Lung (tissue), 12 donors: ENCODE data around the gene PRKCA. TPM values are rescaled to one million over a fixed set of nuclear protein-coding genes. Genes with fewer than 3 reads are reported as not detected.
A peak's percentile ranks its signal among the peaks of the same experiment; 100 is the strongest.

ENCODE experiments used
- ATAC-seq: fragments of 200-7000 bp; cut with Tn5 transposase; one replicate; pipeline ENCODE4 v1.9.1; 2020; ENCODE audit warnings: moderate number of reproducible peaks; ENCODE audit not compliant: insufficient read depth, low FRiP score
- DNase-seq, 3 donors: peaks; one replicate each; pipeline ENCODE4 v3.0.0-alpha.2; 2013 to 2017
- H3K27ac ChIP-seq, 2 donors: one replicate each; pipeline ENCODE4 v1.5.1; 2013; ENCODE audit warnings: mild to moderate bottlenecking in 2 of 2, moderate library complexity in 2 of 2, control low read depth in 1 of 2, inconsistent platforms in 1 of 2, low read depth in 1 of 2, low read length in 1 of 2
- H3K27me3 ChIP-seq, 3 donors: one replicate each; pipeline ENCODE4 v1.5.1; 2013; ENCODE audit warnings: low read length in 2 of 3; ENCODE audit not compliant: control insufficient read depth in 3 of 3, insufficient read depth in 3 of 3
- H3K36me3 ChIP-seq, 4 donors: one replicate each; pipeline ENCODE4 v1.5.1; 2013; ENCODE audit warnings: low read length in 4 of 4, mild to moderate bottlenecking in 1 of 4, moderate library complexity in 1 of 4; ENCODE audit not compliant: control insufficient read depth in 4 of 4, insufficient read depth in 4 of 4
- H3K4me1 ChIP-seq, 5 donors: one replicate each; pipeline ENCODE4 v1.5.1; 2013; ENCODE audit warnings: low read length in 5 of 5, mild to moderate bottlenecking in 2 of 5, moderate library complexity in 1 of 5; ENCODE audit not compliant: control insufficient read depth in 5 of 5, insufficient read depth in 5 of 5
- H3K4me3 ChIP-seq: one replicate; pipeline ENCODE4 v1.5.1; 2013; ENCODE audit warnings: mild to moderate bottlenecking, control low read depth, moderate library complexity
- H3K9ac ChIP-seq, 2 donors: one replicate each; pipeline ENCODE4 v1.5.1; 2013; ENCODE audit warnings: low read length in 2 of 2, control low read depth in 1 of 2; ENCODE audit not compliant: insufficient read depth in 1 of 2
- H3K9me3 ChIP-seq, 4 donors: one replicate each; pipeline ENCODE4 v1.5.1; 2013; ENCODE audit warnings: low read length in 3 of 4, mild to moderate bottlenecking in 1 of 4, moderate library complexity in 1 of 4; ENCODE audit not compliant: control insufficient read depth in 4 of 4, insufficient read depth in 3 of 4
- WGBS, 2 donors: extraction: QIAGEN DNeasy Blood & Tissue Kit; methylation state at CpG; one replicate each; pipeline ENCODE4 v1.1.7; 2013; 5-methylcytosine and 5-hydroxymethylcytosine counted together
- polyA plus RNA-seq, 2 donors: library from polyadenylated mRNA; stranded (reverse); fragments of 200-250 nt; gene quantifications; one replicate each; pipeline ENCODE4 v1.2.1, GENCODE V29; 2013
- total RNA-seq, 2 donors: library from RNA; depleted of rRNA in 1 of 2; stranded (reverse); fragments of >200 nt in 1 of 2; gene quantifications; one replicate each; pipeline ENCODE4 v1.2.1, GENCODE V29; 2014 to 2021
- TF ChIP-seq, protein P1 (sequence below): IDR thresholded peaks from 2 replicates; pipeline ENCODE4 v1.5.1; 2012; ENCODE audit warnings: mild to moderate bottlenecking; ENCODE audit errors: control extremely low read depth, extremely low read depth
- donor health status: control.
- donor health status: control.
- donor health status: Bipolar disorder and iron deficiency.
- donor health status: healthy.
- donor health status: DM: yes; HTN: yes; CAD: no.

The PRKCA gene
- total and polyA plus RNA-seq, 4 donors, result 3.4 to 34.8 (median 13.8) TPM

DNA sequence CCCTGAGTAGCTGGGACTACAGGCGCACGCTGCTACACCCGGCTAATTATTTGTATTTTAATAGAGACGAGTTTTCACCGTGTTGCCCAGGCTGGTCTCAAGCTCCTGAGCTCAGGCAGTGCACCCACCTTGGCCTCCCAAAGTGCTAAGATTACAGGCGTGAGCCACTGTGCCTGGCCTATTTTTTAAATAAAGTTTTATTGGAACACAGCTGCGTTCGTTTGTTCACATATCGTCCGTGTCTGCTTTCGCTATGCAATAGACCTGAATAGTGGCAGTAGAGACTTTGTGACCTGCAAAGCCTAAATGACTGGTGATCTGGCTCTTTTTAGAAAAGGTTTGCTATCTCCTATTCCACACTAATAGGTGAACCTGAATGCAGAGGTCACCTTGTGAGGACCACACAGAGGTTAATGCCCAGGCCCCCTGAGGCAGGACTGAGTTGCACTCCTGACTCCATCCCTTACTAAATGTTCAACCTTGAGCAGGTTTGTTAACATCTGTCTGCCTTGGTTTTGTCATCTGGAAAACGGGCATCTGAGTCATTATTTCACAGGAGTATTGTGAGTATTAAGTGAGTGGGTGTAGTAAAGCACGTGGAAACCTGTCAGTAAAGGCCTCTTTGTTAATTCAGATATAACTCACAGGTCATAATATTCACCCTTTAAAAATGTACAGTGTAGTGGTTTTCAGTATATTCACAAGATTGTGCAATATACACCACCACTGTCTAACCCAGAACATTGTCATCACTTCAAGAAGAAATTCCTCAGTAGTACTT lies 375.0 kb downstream of the PRKCA start:
- peaks cover 0 to 4% (median under 1%) of the 10 kb centered on the region in 4 donors for H3K9me3 ChIP-seq
- H3K36me3 ChIP-seq, result no peaks in the 10 kb centered on the region
- no peak overlapping the region for H3K9ac ChIP-seq
- ATAC-seq (no peak), DNase-seq (no peak)
- no peaks in the 10 kb centered on the region for H3K27me3 ChIP-seq
- WGBS, 2 donors, result 93% methylated on average over 13 of the region's 13 CpGs
- H3K4me3 ChIP-seq, result no peak overlapping the region
- TF ChIP-seq, protein P1, sequence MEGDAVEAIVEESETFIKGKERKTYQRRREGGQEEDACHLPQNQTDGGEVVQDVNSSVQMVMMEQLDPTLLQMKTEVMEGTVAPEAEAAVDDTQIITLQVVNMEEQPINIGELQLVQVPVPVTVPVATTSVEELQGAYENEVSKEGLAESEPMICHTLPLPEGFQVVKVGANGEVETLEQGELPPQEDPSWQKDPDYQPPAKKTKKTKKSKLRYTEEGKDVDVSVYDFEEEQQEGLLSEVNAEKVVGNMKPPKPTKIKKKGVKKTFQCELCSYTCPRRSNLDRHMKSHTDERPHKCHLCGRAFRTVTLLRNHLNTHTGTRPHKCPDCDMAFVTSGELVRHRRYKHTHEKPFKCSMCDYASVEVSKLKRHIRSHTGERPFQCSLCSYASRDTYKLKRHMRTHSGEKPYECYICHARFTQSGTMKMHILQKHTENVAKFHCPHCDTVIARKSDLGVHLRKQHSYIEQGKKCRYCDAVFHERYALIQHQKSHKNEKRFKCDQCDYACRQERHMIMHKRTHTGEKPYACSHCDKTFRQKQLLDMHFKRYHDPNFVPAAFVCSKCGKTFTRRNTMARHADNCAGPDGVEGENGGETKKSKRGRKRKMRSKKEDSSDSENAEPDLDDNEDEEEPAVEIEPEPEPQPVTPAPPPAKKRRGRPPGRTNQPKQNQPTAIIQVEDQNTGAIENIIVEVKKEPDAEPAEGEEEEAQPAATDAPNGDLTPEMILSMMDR, result no peak
- H3K4me1 ChIP-seq, result peaks cover 0 to 8% (median 5%) of the 10 kb centered on the region in 5 donors
- peak overlapping the region in 1 of 2 donors; percentile 63 for H3K27ac ChIP-seq

DNA sequence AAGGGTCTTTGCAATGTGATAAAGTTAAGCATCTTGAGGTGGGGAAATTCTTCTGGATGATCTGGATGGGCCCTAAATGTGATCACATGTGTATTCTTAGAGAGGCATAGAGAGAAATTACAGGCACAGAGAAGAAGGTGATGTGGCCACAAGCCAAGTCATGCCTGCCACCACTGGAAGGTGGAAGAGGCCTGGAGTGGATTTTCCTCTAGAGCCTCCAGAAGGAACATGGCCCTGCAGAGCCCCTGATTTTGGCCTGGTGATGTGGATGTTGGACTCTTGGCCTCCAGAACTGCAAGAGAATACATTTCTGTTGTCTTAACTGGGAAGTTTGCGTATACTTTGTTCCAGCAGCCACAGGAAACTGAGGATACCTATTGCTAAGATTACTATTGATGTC lies 375.6 kb downstream of the PRKCA start:
- H3K9ac ChIP-seq, result no peak overlapping the region
- 92 to 98% methylated on average over 1 of the region's 1 CpG for WGBS, 2 donors
- no peaks in the 10 kb centered on the region for H3K27me3 ChIP-seq
- H3K36me3 ChIP-seq, result no peaks in the 10 kb centered on the region
- H3K9me3 ChIP-seq, result peaks cover 0 to 4% (median under 1%) of the 10 kb centered on the region in 4 donors
- H3K27ac ChIP-seq, result no peak overlapping the region
- no peak for DNase-seq
- TF ChIP-seq, protein P1, result no peak
- peaks cover 0 to 14% (median 6%) of the 10 kb centered on the region in 5 donors for H3K4me1 ChIP-seq
- H3K4me3 ChIP-seq, result no peak overlapping the region
- no peak for ATAC-seq

DNA sequence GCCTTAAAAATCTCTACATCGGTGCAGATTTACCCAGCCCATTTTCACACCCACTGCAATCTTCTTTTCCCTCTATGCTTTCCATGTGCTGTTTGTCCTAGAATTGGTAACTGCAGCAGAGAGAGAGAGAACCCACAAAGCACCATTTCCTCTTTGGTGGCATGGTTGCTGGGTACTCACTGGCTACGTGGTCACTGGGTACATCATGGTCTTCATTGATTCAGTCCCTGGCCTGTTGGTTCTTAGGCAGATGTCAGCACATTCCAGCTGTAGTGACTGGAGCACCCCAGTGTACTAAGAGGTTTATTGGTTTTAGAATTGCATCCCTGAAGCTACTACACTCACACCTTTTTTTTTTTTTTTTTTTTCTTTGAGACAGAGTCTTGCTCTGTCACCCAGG lies 376.4 kb downstream of the PRKCA start:
- ATAC-seq, result no peak
- Histone ChIP-seq H3K4me1 (peaks cover 0 to 18% (median 6%) of the 10 kb centered on the region in 5 donors), H3K36me3 (no peaks in the 10 kb centered on the region), H3K27me3 (no peaks in the 10 kb centered on the region), H3K4me3 (no peak overlapping the region), H3K9me3 (peaks cover 0 to 4% (median under 1%) of the 10 kb centered on the region in 4 donors), H3K9ac (no peak overlapping the region), H3K27ac (no peak overlapping the region)
- DNase-seq, result no peak
- TF ChIP-seq, protein P1, result no peak
- 67 to 69% methylated on average over 2 of the region's 2 CpGs for WGBS, 2 donors
